Glutamatergic neuron (in vitro differentiated cells): Measurements from ENCODE around the gene CACNA2D1. TPM values are rescaled to one million over a fixed set of nuclear protein-coding genes. Genes with fewer than 3 reads are reported as not detected.

ENCODE experiments used
- DNase-seq: peaks from one replicate; pipeline ENCODE4 v3.0.0; 2022
- H3K27ac Mint-ChIP-seq: one replicate; pipeline ENCODE4 v1.8.0; 2020; ENCODE audit warnings: mild to moderate bottlenecking, mixed read lengths, inconsistent platforms; ENCODE audit not compliant: unreplicated experiment
- H3K27me3 Mint-ChIP-seq: one replicate; pipeline ENCODE4 v1.8.0; 2020; ENCODE audit warnings: mild to moderate bottlenecking, moderate library complexity, mixed read lengths, inconsistent platforms; ENCODE audit not compliant: unreplicated experiment
- H3K36me3 Mint-ChIP-seq: one replicate; pipeline ENCODE4 v1.8.0; 2020; ENCODE audit warnings: mild to moderate bottlenecking, mixed read lengths, inconsistent platforms; ENCODE audit not compliant: unreplicated experiment
- H3K4me1 Mint-ChIP-seq: one replicate; pipeline ENCODE4 v1.8.0; 2020; ENCODE audit warnings: mild to moderate bottlenecking, low read depth, mixed read lengths, inconsistent platforms; ENCODE audit not compliant: unreplicated experiment
- H3K4me3 Mint-ChIP-seq: one replicate; pipeline ENCODE4 v1.8.0; 2020; ENCODE audit warnings: mild to moderate bottlenecking, mixed read lengths, inconsistent platforms; ENCODE audit not compliant: unreplicated experiment
- H3K9me3 Mint-ChIP-seq: one replicate; pipeline ENCODE4 v1.8.0; 2020; ENCODE audit warnings: mild to moderate bottlenecking, moderate library complexity, mixed read lengths, inconsistent platforms; ENCODE audit not compliant: unreplicated experiment
- total RNA-seq: library from RNA; stranded (reverse); fragmentation: NEBNext Ultra II Directional; extraction: Animal tissue kit (Norgen Biotek cat#: 25700); gene quantifications from one replicate; pipeline ENCODE4 v1.2.1, GENCODE V29; 2021; ENCODE audit not compliant: unreplicated experiment
- TF ChIP-seq, protein P1 (sequence below): fragments of 200-600 bp; sonication (generic); IDR thresholded peaks from one replicate; pipeline ENCODE4 v1.5.0; 2021; ENCODE audit not compliant: partially characterized antibody, unreplicated experiment

Gene CACNA2D1
- total RNA-seq, 1 donor from 2014 or later: 258 TPM

DNA sequence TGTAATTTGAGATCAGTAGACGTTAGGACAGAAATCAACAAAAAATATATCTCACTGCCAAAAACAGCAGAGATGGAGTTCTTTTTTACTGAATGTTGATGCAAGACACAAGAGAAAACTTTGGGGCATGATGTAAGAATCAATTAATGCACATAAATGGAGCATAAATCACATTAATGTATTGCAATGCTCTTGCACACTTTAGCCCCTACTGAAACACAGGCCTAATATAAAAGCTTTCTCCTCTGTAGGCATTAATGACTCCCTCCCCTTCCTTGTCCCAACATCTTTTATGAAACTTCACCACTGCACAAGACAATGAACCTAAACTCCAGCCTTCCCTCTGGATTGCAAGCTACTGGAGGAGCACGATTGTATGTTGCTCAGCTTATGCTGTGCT is 58.8 kb downstream of the CACNA2D1 start:
- Mint-ChIP-seq H3K9me3 (no peaks in the 10 kb centered on the region), H3K27ac (no peak overlapping the region)

DNA sequence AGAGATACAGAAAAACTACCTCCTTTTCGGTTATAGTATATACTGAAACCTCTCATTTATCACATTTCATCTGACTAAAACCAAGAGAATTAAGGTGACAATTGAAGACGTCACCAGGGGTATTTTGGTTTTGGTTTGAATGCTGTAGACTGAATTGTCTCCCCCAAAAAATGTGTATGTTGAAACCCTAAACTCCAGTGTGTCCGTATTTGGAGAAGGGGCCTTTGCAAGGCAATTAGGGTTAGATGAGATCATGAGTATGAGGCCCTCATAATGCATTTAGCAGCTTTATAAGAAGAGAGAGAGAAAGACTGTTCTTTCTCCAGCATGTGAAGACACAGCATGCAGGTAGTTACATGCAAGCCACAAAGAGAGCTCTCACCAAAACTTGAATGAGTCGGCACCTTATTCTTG is 59.5 kb downstream of the CACNA2D1 start:
- Mint-ChIP-seq H3K27me3 (no peaks in the 10 kb centered on the region), H3K4me1 (peaks cover 40% of the 10 kb centered on the region), H3K27ac (no peak overlapping the region), H3K4me3 (peak overlapping the region; percentile 17), H3K36me3 (no peaks in the 10 kb centered on the region), H3K9me3 (no peaks in the 10 kb centered on the region)
- TF ChIP-seq, protein P1, sequence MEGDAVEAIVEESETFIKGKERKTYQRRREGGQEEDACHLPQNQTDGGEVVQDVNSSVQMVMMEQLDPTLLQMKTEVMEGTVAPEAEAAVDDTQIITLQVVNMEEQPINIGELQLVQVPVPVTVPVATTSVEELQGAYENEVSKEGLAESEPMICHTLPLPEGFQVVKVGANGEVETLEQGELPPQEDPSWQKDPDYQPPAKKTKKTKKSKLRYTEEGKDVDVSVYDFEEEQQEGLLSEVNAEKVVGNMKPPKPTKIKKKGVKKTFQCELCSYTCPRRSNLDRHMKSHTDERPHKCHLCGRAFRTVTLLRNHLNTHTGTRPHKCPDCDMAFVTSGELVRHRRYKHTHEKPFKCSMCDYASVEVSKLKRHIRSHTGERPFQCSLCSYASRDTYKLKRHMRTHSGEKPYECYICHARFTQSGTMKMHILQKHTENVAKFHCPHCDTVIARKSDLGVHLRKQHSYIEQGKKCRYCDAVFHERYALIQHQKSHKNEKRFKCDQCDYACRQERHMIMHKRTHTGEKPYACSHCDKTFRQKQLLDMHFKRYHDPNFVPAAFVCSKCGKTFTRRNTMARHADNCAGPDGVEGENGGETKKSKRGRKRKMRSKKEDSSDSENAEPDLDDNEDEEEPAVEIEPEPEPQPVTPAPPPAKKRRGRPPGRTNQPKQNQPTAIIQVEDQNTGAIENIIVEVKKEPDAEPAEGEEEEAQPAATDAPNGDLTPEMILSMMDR: no peak
- DNase-seq: no peak

More for the DNA sequence above, 58.8 kb downstream of the CACNA2D1 start:
- TF ChIP-seq, protein P1: no peak
- Mint-ChIP-seq H3K4me1 (peaks cover 47% of the 10 kb centered on the region), H3K4me3 (peak overlapping the region; percentile 27), H3K36me3 (no peaks in the 10 kb centered on the region), H3K27me3 (no peaks in the 10 kb centered on the region)
- DNase-seq: no peak

DNA sequence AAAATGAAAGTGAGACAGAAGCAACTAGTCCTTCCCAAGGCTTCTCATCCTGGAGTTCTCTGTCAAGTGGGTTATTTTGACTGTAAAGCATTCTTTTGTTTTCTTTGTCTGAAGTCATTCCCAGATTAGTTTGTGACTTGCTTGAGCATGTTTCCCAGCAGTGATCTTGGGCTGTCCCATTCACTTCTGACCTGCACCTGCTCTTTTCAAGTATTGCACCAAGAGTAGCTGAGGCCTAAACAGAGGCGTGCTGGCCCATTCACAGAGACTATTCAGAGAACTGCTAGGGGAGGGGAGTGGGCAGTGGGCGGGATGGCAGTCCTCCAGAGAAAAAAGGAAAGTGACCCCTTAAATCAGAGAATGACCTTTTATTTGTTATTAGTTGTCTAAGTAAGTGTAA is 61.3 kb downstream of the CACNA2D1 start:
- Mint-ChIP-seq H3K4me1 (peaks cover 44% of the 10 kb centered on the region), H3K27me3 (no peaks in the 10 kb centered on the region), H3K27ac (no peak overlapping the region), H3K9me3 (peaks cover 6% of the 10 kb centered on the region), H3K4me3 (no peak overlapping the region), H3K36me3 (no peaks in the 10 kb centered on the region)
- TF ChIP-seq, protein P1: no peak
- DNase-seq: no peak

DNA sequence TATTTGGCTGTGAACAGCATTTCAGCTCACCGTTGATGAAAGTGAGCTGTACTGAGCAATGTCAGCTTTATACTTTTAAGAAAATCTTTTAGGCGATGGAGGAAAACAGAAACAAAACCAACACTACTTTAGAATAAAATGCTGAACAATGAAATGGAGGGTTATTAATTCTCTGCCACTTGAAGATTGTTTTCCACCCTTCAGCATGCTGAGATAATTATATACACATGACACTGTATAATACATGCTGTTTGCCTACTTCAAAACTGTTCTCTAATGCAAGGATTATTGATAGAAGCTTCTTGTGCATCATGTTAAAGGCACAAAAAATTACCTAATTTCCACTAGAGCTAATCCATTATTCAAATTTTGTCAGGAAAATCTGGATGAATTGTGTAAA is 66.8 kb downstream of the CACNA2D1 start:
- H3K9me3 Mint-ChIP-seq: peaks cover 21% of the 10 kb centered on the region
- peaks cover 5% of the 10 kb centered on the region for H3K27me3 Mint-ChIP-seq
- H3K36me3 Mint-ChIP-seq: no peaks in the 10 kb centered on the region
- peak overlapping the region; percentile 12 for H3K4me3 Mint-ChIP-seq
- H3K4me1 Mint-ChIP-seq: peaks cover 52% of the 10 kb centered on the region
- TF ChIP-seq, protein P1: no peak
- peak overlapping the region; percentile 90 for H3K27ac Mint-ChIP-seq
- no peak for DNase-seq

DNA sequence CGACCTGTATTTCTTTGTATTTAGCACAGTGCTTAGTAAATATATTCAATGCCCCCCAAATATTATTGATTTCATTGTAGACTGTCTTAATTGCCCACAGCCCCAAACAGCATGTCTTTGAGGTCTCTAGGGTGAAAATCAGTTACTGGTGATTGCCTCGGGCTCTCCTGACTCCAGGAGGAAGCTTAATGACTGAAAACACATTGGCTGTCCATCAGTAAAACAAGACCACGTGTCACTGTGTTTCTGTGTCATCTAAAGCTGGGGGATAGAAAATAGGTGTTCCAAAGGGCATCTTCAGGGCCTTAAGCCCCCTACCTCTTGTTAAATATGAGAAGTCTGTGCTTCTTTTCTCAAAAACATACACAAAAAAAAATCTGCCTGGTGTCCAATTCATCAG is 67.9 kb downstream of the CACNA2D1 start:
- Mint-ChIP-seq H3K4me1 (peaks cover 52% of the 10 kb centered on the region), H3K9me3 (peaks cover 21% of the 10 kb centered on the region), H3K27ac (peak overlapping the region; percentile 90), H3K4me3 (peak overlapping the region; percentile 79), H3K36me3 (no peaks in the 10 kb centered on the region), H3K27me3 (peaks cover 5% of the 10 kb centered on the region)
- TF ChIP-seq, protein P1: no peak
- DNase-seq: peak; percentile 59
